IPS DF 4.7 (cell line): ENCODE data around the gene SMAD6.

ENCODE experiments used
- DNase-seq: peaks from one replicate; pipeline ENCODE4 v3.0.0-alpha.2; 2013; ENCODE audit warnings: low spot score; ENCODE audit errors: extremely low read depth

Gene SMAD6

GRCh38 chr15:66702035-66702786 lies at the start of gene SMAD6:
Gene SMAD6, plus strand, starts transcription at chr15:66702236. Its CDS starts 1,023 bp downstream, at chr15:66703259.
- no peak for DNase-seq

GRCh38 chr15:66652806-66653205 lies 49.2 kb upstream of the SMAD6 start:
- no peak for DNase-seq

GRCh38 chr15:66653398-66653797 lies 48.6 kb upstream of the SMAD6 start:
- DNase-seq: no peak

- DNase-seq: no peak
Observed at GRCh38 chr15:66653852-66654251, 48.2 kb upstream of the SMAD6 start.

- no peak for DNase-seq
Observed at GRCh38 chr15:66654361-66654738, 47.7 kb upstream of the SMAD6 start.

- no peak for DNase-seq
Observed at GRCh38 chr15:66654739-66655375, 47.2 kb upstream of the SMAD6 start.

- no peak for DNase-seq
Observed at GRCh38 chr15:66655511-66655910, 46.5 kb upstream of the SMAD6 start.

GRCh38 chr15:66655997-66656396 lies 46.0 kb upstream of the SMAD6 start:
- DNase-seq: no peak

- no peak for DNase-seq
Observed at GRCh38 chr15:66657185-66658020, 44.6 kb upstream of the SMAD6 start.

GRCh38 chr15:66658044-66658443 lies 44.0 kb upstream of the SMAD6 start:
- no peak for DNase-seq

GRCh38 chr15:66658855-66659254 lies 43.2 kb upstream of the SMAD6 start:
- no peak for DNase-seq

GRCh38 chr15:66659384-66659783 lies 42.7 kb upstream of the SMAD6 start:
- no peak for DNase-seq

- DNase-seq: no peak
Observed at GRCh38 chr15:66661432-66662096, 40.5 kb upstream of the SMAD6 start.

GRCh38 chr15:66662522-66662921 lies 39.5 kb upstream of the SMAD6 start:
- no peak for DNase-seq

- no peak for DNase-seq
Observed at GRCh38 chr15:66663664-66664063, 38.4 kb upstream of the SMAD6 start.

GRCh38 chr15:66670175-66670574 lies 31.9 kb upstream of the SMAD6 start:
- DNase-seq: no peak

GRCh38 chr15:66670762-66671580 lies 31.1 kb upstream of the SMAD6 start:
- DNase-seq: no peak

GRCh38 chr15:66672867-66673266 lies 29.2 kb upstream of the SMAD6 start:
- no peak for DNase-seq

- DNase-seq: no peak
Observed at GRCh38 chr15:66673410-66674322, 28.4 kb upstream of the SMAD6 start.

- no peak for DNase-seq
Observed at GRCh38 chr15:66674756-66675155, 27.3 kb upstream of the SMAD6 start.
